Hematopoietic multipotent progenitor cell treated with erythropoietin and hydrocortisone succinate and interleukin-3 and kit ligand, for 17 days (in vitro differentiated cells): ENCODE results near the gene SRC.

Source experiments
- DNase-seq: peaks from one replicate; pipeline ENCODE4 v3.0.0-alpha.2; 2015; ENCODE audit warnings: low spot score

Gene SRC

GRCh38 chr20:37350649-37351574 is 5.0 kb downstream of the SRC start:
- no peak for DNase-seq

- DNase-seq = no peak
Measured at GRCh38 chr20:37351689-37352607, 6.0 kb downstream of the SRC start.

- DNase-seq = no peak
Measured at GRCh38 chr20:37352608-37352980, 6.7 kb downstream of the SRC start.

- DNase-seq = no peak
Measured at GRCh38 chr20:37353285-37353849, 7.4 kb downstream of the SRC start.

- no peak for DNase-seq
Measured at GRCh38 chr20:37354210-37355195, 8.6 kb downstream of the SRC start.

GRCh38 chr20:37355252-37356180 is 9.6 kb downstream of the SRC start:
- DNase-seq = no peak

GRCh38 chr20:37356387-37356786 is 10.4 kb downstream of the SRC start:
- no peak for DNase-seq

GRCh38 chr20:37356961-37357371 is 11.0 kb downstream of the SRC start:
- no peak for DNase-seq

- no peak for DNase-seq
Measured at GRCh38 chr20:37357481-37358365, 11.8 kb downstream of the SRC start.

- no peak for DNase-seq
Measured at GRCh38 chr20:37358366-37359150, 12.6 kb downstream of the SRC start.

- no peak for DNase-seq
Measured at GRCh38 chr20:37359331-37359730, 13.4 kb downstream of the SRC start.

- DNase-seq = no peak
Measured at GRCh38 chr20:37359836-37360235, 13.9 kb downstream of the SRC start.

GRCh38 chr20:37360391-37361115 is 14.6 kb downstream of the SRC start:
- no peak for DNase-seq

GRCh38 chr20:37361336-37361735 is 15.4 kb downstream of the SRC start:
- DNase-seq = no peak

GRCh38 chr20:37362231-37362792 is 16.4 kb downstream of the SRC start:
- DNase-seq = no peak

- DNase-seq = no peak
Measured at GRCh38 chr20:37362821-37363220, 16.9 kb downstream of the SRC start.
